Activated CD8-positive, alpha-beta T cell treated with anti-CD3 and anti-CD28 coated beads for 36 hours (primary cell): ENCODE measurements around the gene FIS1. TPM values are rescaled to one million over a fixed set of nuclear protein-coding genes. Genes with fewer than 3 reads are reported as not detected.

Source experiments
- ATAC-seq: fragments of 200-7000 bp; cut with Tn5 transposase; one replicate; pipeline ENCODE4 v1.10.0; 2021; ENCODE audit warnings: mild to moderate bottlenecking, moderate library complexity
- CTCF ChIA-PET: fragments of 350-600 bp; sonication (Branson Sonifier 250); formaldehyde crosslinking; loops from one replicate; lab custom pipeline; 2021; ENCODE audit warnings: antibody characterized with exemption; lab: Charles Lee
- POLR2A ChIA-PET: fragments of 350-600 bp; sonication (Branson Sonifier 250); formaldehyde crosslinking; loops from one replicate; lab custom pipeline; 2021; ENCODE audit warnings: antibody characterized with exemption; lab: Charles Lee
- DNase-seq: peaks from one replicate; pipeline ENCODE4 v3.0.0-alpha.2; 2020
- H3K27ac Mint-ChIP-seq: one replicate; pipeline ENCODE4 v1.8.0; 2021; ENCODE audit warnings: mild to moderate bottlenecking, mixed read lengths
- H3K27me3 Mint-ChIP-seq: one replicate; pipeline ENCODE4 v1.8.0; 2021; ENCODE audit warnings: mixed read lengths
- H3K36me3 Mint-ChIP-seq: one replicate; pipeline ENCODE4 v1.8.0; 2021; ENCODE audit warnings: low read depth, mixed read lengths
- H3K4me1 Mint-ChIP-seq: one replicate; pipeline ENCODE4 v1.8.0; 2021; ENCODE audit warnings: low read depth, mixed read lengths
- H3K4me3 Mint-ChIP-seq: one replicate; pipeline ENCODE4 v1.8.0; 2021; ENCODE audit warnings: mild to moderate bottlenecking, moderate library complexity, mixed read lengths
- H3K9me3 Mint-ChIP-seq: one replicate; pipeline ENCODE4 v1.8.0; 2021; ENCODE audit warnings: mixed read lengths
- CTCF ChIP-seq: fragments of 200-600 bp; IDR thresholded peaks from one replicate; pipeline ENCODE4 v1.8.0; 2022; ENCODE audit warnings: antibody characterized with exemption, mild to moderate bottlenecking
- intact Hi-C: fragments of 100-400 bp; cut with micrococcal nuclease; formaldehyde crosslinking; loops from one replicate; pipeline ENCODE4 v1.10.0; 2022
- total RNA-seq, 2 experiments: library from RNA; stranded (reverse); gene quantifications; one replicate each; pipeline ENCODE4 v1.2.3, GENCODE V29; 2021

Gene FIS1
- total RNA-seq, 2 experiments from 2014 or later = 86.5 to 96.8 TPM

DNA sequence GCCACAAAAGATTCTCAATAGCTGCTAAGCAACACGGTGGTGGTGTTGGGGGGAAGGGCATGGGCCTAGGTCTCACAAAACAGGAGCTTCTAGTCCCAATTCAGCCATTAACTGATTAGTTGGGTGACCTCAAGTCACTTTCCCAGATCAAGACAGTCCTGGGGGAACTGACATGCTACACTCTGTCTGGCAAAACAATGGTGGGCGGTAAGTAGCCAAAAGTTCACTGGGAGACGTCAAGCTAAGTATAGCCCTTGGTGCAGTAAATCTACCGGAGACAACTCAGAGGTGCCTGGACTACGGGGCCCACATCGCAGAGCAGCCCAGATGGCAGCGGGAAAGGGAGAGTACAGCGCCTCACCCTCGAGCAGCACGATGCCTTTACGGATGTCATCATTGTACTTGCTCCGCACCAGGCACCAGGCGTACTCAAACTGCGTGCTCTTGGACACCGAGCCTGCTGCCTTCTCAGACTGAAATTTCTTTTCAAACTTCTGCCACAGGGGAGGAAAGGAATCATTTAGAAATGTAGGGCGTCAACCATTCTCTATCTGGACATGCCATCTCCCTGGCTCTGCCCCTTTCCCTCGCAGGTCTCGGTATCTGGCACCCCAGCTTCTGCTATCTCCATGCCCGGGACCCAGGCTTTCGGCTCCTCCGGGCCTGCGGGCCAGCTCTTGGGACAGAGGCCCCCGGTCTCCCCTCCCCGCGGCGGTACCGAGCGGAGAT, 1.1 kb downstream of the FIS1 start:
- intact Hi-C loops = no loop called here

DNA sequence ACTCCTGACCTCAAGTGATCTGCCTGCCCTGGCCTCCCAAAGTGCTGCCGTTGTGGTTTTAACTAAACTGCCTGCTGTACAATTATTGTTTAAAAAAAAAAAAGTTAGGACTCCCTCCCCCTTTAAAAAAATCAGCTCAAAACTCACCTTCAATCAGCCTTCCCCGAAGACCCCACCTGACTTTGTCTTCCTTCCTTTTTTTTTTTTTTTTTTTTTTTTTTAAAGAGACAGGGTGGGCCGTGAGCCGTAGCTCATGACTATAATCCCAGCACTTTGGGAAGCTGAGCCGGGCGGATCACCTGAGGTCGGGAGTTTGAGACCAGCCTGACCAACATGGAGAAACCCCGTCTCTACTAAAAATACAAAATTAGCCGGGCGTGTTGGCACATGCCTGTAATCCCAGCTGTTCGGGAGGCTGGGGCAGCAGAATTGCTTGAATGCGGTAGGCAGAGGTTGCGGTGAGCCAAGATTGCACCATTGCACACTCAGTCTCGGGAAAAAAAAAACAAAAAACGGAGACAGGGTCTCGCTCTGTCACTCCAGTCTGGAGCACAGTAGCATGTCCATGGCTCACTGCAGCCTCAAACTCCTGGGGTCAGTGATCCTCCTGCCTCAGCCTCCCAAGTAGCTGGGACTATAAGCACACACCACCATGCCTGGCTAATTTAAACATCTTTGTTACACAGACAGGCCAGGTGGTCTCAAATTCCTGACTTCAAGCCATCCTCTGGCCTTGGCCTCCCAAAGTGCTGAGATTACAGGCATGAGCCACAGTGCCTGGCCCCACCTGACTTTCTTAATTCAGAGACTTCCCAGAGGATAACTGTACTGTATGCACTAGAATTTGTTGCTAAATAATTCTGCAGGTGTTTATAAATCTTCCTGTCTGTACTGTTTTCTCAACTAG, 3.2 kb downstream of the FIS1 start:
- H3K36me3 Mint-ChIP-seq = peaks cover 24% of the 10 kb centered on the region
- ChIA-PET CTCF (interaction anchor here (1.1 kb wide), 1 partner anchor 98 kb away, joined by 3 read pairs; no protein-coding TSS in a partner anchor), POLR2A (no interaction called here)
- H3K27me3 Mint-ChIP-seq = no peaks in the 10 kb centered on the region
- H3K9me3 Mint-ChIP-seq = no peaks in the 10 kb centered on the region
- H3K4me1 Mint-ChIP-seq = peaks cover 21% of the 10 kb centered on the region
- H3K4me3 Mint-ChIP-seq = no peak overlapping the region
- ATAC-seq (no peak), DNase-seq (no peak)
- H3K27ac Mint-ChIP-seq = no peak overlapping the region
- no peak for TF ChIP-seq CTCF
- intact Hi-C loops = no loop called here

More for the DNA sequence above, 1.1 kb downstream of the FIS1 start:
- DNase-seq (peak; percentile 22), ATAC-seq (no peak)
- Mint-ChIP-seq H3K4me1 (peaks cover 28% of the 10 kb centered on the region), H3K4me3 (peak overlapping the region; percentile 85), H3K27me3 (no peaks in the 10 kb centered on the region), H3K9me3 (no peaks in the 10 kb centered on the region), H3K27ac (peak overlapping the region; percentile 97), H3K36me3 (peaks cover 26% of the 10 kb centered on the region)
- ChIA-PET POLR2A (interaction anchor here (0.5 to 2.7 kb wide), 7 partner anchors 9 to 354 kb away, joined by 3 to 22 read pairs (median 4); partner anchors contain the start of genes PLOD3, VGF and ZNHIT1), CTCF (interaction anchor here (0.8 to 4.2 kb wide), 26 partner anchors 9 to 368 kb away, joined by 3 to 49 read pairs (median 4); partner anchors contain the start of genes PLOD3, VGF and ZNHIT1)
- peak; percentile 99 for TF ChIP-seq CTCF

DNA sequence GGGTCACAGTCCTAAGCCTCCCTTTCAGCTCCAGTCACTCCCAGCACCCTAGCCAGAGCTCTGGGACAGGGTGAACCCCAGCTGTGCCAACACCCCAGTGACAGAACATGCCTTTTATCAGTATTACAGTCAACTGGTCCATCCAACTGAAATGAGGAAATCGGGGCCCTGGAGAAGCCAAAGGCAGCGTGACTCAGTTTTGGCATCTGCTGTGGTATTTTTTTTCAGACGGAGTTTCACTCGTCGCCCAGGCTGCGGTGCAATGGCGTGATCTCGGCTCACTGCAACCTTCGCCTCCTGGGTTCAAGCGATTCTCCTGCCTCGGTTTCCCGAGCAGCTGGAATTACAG, 3.9 kb downstream of the FIS1 start:
- H3K27ac Mint-ChIP-seq = no peak overlapping the region
- POLR2A ChIA-PET = no interaction called here
- no peak overlapping the region for H3K4me3 Mint-ChIP-seq
- no peaks in the 10 kb centered on the region for H3K9me3 Mint-ChIP-seq
- CTCF ChIA-PET = interaction anchor here (1.1 kb wide), 1 partner anchor 97 kb away, joined by 3 read pairs; no protein-coding TSS in a partner anchor
- ATAC-seq (no peak), DNase-seq (no peak)
- H3K4me1 Mint-ChIP-seq = peaks cover 20% of the 10 kb centered on the region
- TF ChIP-seq CTCF = no peak
- intact Hi-C loops = no loop called here
- H3K27me3 Mint-ChIP-seq = no peaks in the 10 kb centered on the region
- peaks cover 24% of the 10 kb centered on the region for H3K36me3 Mint-ChIP-seq

GRCh38 chr7:101240226-101241014, 4.5 kb downstream of the FIS1 start:
- ATAC-seq = no peak
- CTCF ChIA-PET = no interaction called here
- Mint-ChIP-seq H3K4me3 (no peak overlapping the region), H3K4me1 (peaks cover 15% of the 10 kb centered on the region), H3K9me3 (no peaks in the 10 kb centered on the region), H3K27ac (no peak overlapping the region), H3K36me3 (peaks cover 19% of the 10 kb centered on the region), H3K27me3 (no peaks in the 10 kb centered on the region)
- no peak for DNase-seq
- intact Hi-C loops = no loop called here
- POLR2A ChIA-PET = no interaction called here
- TF ChIP-seq CTCF = no peak
